HG02852 (cell line): ENCODE data around the gene SIRPD.
"Not testable (repeated sequence)": the region's sequence is repeated elsewhere in the genome, so short reads cannot be mapped to it uniquely, and the experiment has no call there.

Source experiments
- ATAC-seq: cut with Tn5 transposase; IDR thresholded peaks from one replicate; pipeline ENCODE4 v1.9.1; 2021; ENCODE audit warnings: mild to moderate bottlenecking, moderate library complexity; ENCODE audit not compliant: unreplicated experiment

Gene SIRPD

GRCh38 chr20:1497371-1497770 is 60.1 kb downstream of the SIRPD start:
- ATAC-seq: not testable (repeated sequence)

- no peak for ATAC-seq
Measured at GRCh38 chr20:1496930-1497329, 60.6 kb downstream of the SIRPD start.

DNA sequence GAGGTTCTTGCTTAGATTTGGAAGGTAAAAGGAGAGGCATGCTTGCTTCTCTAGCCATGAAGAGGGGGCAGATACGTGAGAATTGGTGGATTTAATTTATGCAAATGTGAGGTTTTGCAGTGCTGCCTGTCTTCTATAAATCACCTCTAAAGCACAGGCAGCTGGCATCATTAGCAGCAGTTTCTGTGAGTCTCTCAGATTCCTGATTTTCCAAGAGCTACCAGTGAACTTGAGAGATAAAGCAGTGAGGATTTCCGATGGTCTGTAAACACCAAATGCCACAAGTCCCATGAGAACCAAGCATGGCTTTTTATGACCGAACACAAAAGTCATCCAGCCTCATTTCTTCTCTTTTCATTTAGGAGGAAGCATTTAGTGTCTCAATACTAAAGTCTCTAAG is 63.1 kb downstream of the SIRPD start:
- no peak for ATAC-seq

DNA sequence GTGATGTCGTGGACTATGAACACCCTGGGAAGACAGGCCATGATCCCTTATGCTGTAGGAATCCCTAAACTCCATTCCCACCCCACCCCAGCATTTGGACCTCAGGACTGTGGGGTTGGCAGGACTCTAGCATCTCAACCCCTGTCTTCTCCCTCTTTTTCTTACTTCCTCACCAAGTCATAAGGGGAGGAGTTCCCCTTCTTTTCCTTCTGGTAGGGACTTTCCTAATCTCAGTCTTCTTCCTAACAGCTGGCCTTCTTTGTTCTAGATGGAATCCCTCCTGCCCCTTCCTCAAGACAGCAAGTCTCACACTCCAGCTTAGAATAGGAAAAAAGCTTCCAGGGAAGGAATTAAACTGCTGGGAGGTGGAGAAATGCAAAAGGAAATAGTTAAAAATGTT is 64.0 kb downstream of the SIRPD start:
- ATAC-seq: no peak

- no peak for ATAC-seq
Measured at GRCh38 chr20:1491860-1492642, 65.5 kb downstream of the SIRPD start.

DNA sequence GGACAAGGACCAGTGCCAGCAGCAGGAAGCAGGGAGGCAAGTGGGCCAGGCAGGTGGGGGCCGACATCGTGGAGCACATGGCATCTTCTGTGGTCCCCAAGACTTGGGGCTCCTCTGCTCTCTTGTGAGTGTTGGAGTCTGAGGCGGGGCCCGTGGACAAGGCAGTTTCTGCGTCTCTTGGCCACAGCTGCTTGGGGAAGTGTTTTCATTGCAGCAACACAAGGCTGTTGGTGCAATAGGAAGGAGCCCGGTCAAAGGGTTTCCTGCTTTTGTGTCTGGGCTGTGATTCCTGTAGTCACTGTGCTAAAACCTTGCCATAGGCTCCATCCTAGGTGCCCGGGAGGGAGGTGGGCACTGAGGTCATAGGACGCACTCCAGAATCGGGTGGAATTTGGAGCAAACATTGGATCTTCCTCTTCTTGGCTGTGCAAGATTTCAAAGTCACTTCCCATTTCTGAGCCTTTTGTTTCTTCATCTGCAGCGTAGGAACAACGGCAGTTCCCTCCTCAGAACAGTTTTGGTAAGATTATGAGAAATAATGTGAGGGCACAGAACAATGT is 66.1 kb downstream of the SIRPD start, which contains the start of gene SIRPB2:
Gene SIRPB2 (minus strand): TSS at position 140 of the 560 bp plus-strand sequence. CDS start 61 bp downstream, at position 79.
- no peak for ATAC-seq

DNA sequence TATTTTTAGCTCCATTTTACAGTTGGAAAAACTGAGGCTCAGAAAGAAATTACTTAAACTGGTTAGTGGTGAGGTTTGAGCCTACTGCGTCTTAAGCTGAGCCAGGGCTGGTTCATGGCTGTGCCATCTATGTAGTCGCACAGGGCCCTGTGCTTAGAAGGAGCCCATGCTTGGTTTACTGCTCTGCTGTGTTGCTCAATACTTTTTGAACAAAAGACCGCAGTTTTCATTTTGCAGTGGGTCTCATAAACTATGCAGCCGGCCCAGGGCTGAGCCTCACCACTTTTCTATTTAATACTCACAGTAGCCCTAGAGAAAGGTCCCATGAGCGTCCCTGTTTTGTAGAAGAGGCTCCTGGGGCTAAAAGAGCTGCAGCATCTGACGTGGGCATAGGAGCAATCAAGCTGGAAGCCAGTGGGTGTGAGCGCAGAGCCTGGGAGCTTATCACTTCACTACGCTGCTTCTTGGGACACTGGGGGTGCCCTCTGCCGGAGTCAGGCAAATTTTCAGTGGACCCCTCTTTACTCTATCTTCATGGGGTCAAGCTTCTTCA is 66.8 kb downstream of the SIRPD start:
- ATAC-seq: no peak

DNA sequence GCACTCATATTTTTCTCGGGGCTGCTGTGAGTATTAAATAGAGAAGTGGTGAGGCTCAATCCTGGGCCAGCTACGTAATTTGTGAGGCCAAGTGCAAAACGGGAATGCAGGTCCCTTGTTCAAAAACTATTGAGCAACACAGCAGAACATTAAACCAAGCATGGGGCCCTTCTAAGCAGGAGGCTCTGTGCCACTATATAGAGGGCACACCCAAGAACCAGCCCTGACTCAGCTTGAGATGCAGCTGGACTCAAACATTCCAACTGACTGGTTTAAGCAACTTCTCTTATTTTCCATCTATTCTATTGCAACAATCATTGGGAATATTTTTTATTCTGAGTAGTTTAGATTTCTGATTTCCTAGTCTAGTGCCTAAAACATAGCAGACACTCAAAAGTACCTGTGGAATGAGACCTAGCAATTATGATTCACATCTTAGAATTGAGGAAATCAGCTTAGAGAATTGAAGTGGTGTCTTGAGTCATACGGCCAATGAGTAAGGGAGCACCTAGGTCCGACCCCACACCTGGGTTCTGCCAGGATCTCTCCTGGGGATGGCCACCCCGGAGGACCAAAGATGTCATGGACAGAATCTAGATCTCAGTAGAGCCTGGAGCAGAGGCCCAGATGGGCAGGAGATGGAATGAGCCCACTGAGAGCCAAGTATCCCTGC is 67.6 kb downstream of the SIRPD start:
- no peak for ATAC-seq

- ATAC-seq: no peak
Measured at GRCh38 chr20:1489325-1489724, 68.2 kb downstream of the SIRPD start.

GRCh38 chr20:1486566-1486965 is 70.9 kb downstream of the SIRPD start:
- no peak for ATAC-seq

DNA sequence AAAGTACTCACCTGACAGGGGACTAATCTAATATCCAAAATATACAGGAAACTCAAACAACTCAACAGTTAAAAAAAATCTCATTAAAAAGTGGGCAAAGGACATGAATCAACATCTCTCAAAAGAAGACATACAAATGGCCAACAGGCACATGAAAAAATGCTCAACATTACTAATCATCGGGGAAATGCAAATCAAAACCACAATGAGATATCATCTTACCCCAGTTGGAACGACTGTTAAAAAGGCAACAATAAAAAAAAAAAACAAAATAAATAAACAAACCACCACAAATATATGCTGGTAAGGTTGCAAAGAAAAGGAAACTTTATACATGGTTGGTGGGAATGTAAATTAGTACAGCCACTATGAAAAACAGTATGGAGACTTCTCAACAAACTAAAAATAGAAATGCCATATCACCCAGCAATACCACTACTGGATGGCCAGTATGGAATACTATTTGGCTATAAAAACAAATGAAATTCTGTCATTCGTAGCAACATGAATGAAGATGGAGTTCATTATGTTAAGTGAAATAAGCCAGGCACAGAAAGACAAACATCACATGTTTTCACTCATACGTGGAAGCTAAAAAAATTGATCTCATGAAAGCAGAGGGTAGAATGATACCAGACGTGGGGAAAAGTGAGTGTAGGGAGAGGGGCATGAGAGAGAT is 72.9 kb downstream of the SIRPD start:
- ATAC-seq: no peak
